CD4-positive, alpha-beta T cell treated with Interleukin-6 at 100 ng/mL for 8 hours (primary cell): ENCODE measurements around the gene TKFC.
A peak's percentile ranks its signal among the peaks of the same experiment; 100 is the strongest.

Source experiments
- DNase-seq: peaks from one replicate; pipeline ENCODE4 v3.0.0-alpha.2; 2020; ENCODE audit warnings: mixed read lengths, low spot score

Gene TKFC

DNA sequence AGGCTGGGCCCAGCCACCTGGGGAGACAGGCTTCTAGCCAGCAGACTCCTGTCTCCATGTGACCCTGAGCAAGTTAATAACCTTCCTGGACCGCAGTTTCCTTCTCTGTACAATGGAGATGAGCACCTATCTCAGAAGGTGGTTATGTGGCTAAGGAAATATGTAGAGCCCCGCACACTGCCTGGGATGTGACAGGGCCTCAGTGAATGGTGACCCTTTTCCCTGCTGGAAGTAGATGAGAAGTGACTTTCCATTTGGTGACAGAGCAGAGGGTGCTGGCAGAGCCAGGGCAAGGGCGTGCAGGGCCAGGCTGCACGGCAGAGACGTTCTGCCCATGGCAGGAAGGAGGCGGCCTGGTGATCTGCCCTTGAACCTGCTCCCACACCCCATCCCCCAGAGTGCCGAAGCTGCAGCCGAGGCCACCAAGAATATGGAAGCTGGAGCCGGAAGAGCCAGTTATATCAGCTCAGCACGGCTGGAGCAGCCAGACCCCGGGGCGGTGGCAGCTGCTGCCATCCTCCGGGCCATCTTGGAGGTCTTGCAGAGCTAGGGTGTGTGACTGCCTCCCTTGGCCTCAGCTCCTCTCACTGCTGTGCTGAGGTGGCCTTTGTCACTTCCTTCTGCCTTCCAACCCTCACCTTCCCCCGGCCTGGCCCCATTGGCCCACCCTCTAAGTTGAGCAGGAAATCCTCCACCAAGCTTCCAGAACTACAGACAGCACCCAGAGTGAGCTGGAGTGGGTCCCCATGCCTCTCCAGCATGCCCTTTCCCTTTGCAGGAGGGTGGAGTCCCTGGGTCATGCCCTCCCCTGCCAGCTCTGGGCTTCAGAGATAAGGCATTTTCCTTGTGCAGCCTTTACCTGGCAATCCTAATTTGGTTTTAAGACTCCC is 13.2 kb downstream of the TKFC start:
- DNase-seq: no peak

DNA sequence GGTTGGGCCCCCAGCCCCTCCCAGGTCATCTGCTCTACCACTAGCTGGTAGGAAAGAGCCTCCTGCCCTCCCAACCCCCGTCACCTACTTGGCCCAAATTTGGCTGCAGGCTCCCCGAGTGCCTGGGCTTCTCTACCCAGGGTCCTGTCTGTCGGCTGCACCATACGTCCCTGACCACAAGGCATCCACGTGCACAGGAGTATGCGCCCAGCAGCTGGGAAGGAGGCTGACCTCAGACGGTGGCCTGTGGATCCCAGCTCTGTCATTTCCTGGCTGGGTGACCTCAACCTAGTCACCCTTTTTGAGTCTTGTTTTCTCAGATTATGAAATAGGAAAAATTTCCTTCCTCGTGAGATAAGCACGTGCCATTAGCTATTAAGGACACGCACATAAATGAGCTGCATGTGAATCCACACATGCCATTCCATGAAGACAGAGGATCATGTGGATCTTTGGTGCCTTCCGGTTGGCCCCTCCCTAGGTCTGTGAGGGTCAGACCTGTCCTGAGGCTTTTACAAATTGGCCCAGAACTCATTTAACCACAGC is 15.0 kb downstream of the TKFC start:
- no peak for DNase-seq

DNA sequence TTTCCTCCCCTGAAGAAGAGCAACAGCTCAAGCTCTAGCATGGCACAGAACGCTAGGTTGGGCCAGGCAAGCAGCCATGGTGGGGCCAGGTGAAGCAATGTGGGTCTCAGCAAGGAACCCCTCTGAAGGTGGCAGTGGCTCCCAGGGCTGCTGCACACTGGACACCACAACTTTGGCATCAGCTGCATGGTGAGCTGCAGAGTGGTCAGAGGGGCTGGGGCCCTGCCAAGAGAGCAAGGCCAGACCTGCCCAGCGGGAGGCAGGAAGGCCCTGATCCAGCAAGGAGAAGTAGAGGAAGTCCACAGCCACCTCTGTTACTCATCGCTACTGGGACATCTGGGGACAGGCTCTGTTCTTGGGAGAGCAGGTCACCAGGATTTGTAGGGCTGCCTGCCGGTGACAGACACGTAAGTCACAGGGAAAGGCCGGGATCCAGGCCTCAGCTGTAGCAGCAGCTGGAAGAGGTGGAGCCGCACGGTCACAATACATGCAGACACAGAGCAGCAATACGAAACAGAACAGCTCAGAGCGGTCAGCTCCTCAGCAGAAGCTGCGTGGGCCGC is 16.2 kb downstream of the TKFC start:
- DNase-seq: no peak

DNA sequence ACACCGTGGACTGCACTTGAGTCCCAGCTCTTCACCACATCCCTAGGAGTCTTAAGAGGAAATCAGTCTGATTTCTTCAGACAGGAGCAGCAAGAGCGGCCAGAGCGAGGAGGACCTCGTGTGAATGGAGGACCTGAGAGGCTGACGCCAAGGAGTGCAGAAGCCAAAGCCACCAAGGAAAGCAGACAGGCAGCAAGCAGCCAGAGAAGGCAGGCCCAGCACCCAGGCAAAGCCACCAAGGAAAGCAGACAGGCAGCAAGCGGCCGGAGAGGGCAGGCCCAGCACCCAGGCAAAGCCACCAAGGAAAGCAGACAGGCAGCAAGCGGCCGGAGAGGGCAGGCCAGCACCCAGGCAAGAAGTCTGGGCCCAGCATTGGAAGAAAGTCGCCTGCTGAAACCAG is 16.9 kb downstream of the TKFC start:
- DNase-seq: no peak

DNA sequence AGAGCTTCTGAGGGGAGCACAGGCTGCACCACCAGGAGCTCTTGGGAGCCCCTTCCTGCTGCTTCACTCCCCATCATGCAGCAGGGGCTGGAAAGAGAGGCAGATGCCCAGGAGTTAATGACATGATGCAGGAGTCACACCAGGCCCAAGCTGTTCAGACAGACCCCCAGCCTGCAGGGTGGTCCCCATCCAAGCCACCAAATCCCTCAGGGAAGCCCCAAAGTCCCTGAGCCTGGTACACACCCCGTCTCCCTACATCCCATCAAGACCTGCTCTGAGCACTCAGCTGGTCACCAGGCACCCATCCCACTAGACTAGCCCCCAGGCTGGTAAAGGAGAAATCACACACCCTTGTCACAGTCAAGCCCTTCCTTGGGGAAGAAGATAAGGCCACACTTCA is 17.3 kb downstream of the TKFC start:
- no peak for DNase-seq

DNA sequence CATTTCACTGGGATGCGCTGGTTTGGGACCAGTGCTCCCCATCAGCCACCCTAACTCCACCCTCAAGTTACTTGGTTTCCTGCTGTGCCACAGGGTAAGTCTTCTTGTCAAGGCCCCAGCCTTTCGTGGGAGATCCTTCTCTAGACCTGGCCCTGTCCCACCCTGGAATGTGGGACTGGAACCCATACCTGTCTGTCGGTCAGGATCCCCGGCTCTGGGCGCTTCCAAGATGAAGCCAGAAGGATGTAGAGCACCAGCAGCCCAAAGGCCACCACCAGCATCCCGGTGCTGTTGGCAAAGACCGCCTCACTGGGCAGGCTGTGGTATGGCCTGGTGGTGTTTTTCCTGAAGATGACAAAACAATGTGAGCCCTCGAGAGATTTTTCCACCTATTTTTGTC is 17.8 kb downstream of the TKFC start:
- no peak for DNase-seq

DNA sequence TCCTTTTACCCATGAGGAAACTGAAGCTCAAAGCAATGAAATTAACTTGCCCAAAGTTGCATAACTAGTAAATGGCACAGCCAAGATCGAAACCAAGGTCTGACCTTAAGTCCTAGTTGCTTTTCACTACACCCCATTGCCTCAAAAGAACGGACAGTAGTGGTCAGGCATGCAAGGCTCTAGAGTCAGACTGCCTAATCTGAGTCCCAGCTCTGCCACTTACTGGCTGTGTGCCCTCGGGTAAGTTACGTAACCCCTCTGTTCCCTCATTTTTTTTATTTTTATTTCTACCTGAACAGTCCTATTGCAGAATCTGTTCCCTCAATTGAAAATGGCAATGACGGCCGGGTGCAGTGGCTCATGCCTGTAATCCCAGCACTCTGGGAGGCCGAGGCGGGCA is 19.0 kb downstream of the TKFC start:
- DNase-seq: no peak

DNA sequence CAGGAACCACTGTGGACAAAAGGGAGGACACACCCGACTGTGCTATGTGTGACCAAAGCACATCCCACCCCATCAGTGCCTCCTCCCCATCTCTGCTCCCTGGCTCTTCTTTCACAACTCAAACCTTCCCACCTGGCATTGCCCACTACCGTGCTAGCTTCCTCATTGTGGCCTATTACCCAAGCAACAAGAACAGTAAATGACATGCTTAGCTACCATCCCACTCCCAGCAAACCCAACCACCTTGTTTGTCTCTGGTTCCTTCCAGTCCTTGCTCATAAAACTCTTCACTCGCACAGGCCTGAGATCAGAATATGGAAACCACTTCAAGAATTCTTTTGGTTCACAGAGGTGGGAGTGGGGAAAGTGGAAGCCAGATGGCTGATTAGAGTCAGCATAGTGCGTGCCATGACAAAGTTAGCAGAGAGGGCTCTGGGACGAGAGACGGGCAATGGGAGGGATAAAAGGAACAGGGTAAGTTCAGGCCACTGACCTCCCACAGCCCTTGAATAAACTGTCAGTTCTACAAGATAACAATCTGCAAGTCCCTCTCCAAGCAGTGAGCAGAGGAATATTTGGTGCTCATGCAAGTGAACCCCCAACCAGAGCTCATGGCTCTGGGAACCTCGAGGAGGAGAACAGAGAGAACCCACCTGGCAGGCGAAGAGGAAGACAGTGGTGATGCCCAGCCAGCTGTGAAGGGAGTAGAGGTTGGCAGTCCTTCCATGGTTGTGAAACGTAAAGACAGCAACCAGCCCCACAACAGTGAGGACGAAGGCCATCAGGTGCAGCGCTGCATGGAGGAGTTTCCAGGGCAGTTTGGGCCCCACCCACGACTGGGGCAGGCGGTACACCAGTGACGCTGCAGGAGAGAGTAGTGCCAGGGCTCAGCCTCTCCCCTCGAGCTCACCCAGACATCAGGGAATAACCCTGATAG is 20.4 kb downstream of the TKFC start:
- DNase-seq: no peak

DNA sequence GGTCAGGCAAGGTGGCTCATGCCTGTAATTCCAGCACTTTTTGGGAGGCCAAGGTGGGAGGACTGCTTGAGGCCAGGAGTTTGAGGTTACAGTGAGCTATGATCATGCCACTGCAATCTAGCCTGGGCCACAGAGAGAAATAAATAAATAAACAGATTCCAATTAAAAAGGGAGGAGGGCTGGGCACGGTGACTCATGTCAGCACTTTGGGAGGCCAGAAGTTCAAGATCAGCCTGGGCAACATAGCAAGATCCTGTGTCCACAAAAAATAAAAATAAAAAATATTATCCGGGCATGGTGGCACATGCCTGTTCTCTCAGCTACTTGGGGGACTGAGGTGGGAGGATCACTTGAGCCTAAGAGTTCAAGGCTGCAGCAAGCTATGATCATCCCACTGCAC is 21.2 kb downstream of the TKFC start:
- no peak for DNase-seq

DNA sequence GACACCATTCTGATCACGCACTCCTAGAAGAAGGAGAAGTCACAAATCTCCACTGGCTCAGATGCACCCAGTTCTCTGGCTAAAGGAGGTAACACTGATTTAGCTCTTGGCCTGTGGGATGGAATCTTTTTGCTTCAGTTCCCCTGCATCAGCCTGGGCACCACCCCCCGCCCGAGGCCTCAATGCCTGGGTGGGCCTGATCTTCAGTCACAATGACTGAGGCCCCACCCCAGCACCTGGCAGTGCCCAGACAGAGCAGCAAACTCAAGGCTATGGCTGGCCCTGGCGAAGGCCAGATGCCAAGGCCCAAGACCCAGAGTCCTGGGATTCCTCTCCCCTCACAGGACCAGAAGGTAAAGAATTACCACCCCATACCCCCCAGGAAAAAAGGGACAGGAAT is 23.7 kb downstream of the TKFC start:
- no peak for DNase-seq

DNA sequence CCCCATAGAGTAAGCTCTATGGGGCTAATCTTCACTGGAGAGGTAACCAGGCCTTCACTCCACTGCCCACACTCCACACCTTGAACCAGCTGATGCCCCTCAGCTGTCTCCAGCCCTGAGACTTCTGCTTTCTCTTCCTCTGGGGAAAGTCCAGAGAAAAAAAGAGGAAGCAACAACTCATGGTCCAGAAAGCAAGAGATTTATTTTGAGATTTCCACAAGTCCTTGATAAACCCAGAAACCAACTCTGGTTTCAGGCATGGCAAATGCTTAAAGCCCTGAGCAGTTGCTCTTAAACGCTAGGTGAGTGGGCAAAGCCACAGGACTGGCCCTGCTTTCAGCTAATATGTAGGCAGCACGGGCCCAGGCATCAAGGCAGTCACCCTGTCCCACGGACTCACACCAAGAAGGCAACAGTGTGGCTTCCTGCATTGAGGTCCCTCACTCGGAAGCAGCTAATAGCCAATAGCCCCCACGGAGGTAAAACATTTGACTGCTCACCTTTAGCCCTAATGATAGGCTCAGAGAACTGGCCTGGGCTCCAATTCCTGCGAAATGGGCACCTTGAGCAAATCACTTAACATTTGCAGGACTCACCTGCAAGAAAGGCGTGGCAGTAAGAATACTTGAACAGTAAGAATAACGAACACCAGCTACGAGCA is 24.3 kb downstream of the TKFC start:
- no peak for DNase-seq

DNA sequence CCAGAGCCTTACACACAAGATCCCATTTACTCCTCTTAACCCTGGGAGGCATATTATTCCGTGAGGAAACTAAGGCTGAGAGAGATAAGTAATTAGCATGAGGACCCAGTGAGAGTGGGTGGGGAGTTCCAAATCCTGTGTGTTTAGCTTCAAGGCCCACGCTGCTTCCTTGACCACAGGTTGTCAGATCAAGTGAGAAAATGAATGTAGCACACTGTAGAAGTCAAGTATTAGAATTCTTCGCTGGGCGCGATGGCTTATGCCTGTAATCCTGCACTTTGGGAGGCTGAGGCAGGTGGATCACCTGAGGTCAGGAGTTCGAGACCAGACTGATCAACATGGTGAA is 24.8 kb downstream of the TKFC start:
- no peak for DNase-seq

DNA sequence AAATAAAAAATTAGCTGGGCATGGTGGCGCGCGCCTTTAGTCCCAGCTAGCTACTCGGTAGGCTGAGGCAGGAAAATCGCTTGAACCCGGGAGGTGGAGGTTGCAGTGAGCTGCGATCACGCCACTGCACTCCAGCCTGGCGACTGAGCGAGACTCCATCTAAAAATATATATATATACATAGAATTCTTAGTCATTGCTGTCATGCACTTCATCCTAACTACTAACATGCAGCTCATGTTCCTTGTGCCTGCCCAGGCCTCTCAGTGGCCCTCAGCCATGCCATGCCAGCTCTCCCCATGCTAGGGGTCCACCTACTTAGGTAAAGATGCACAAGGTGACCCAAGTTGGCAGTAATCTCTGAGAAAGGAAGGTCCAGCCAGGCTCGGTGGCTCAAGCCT is 25.5 kb downstream of the TKFC start:
- DNase-seq: no peak

DNA sequence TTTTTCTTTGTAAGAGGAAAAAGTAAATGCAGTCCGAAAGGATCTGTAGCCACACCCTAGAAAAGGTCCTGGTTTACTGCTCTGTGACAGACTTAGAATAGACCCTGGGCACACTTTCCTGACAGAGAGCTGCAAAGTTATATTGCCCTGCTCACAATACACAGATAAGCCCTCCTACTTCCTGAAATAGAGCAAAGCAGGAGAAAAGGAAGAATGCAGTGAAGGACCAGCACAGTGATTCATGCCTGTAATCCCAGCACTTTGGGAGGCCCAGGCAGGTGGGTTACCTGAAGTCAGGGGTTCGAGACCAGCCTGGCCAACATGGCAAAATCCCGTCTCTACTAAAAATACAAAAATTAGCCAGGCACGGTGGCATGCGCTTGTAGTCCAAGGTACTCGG is 26.5 kb downstream of the TKFC start:
- DNase-seq: no peak

DNA sequence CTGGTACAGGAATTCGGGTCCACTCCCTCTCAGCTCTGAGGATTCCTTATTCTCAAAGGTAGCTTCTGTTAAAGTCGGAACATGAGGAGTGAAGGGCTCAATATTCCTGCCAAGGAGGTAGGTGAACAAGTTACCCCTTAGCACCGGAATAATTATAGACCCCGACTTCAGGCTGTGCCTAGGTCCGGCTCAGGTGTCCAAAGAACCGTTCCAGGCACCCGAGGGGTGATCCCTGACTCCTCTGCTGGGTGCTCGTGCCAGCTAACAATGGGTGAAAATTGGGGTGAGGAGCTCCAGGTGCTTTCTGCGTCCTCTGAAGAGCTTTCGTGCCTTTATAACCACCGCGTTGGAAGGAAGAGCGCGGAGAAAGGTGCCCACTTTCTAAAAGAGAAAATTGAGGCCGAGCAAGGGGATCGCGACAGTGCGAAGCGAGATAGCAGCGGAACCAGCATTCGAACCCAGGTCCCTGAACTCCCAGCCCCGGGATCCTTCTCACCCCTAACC is 28.3 kb downstream of the TKFC start:
- DNase-seq: no peak

DNA sequence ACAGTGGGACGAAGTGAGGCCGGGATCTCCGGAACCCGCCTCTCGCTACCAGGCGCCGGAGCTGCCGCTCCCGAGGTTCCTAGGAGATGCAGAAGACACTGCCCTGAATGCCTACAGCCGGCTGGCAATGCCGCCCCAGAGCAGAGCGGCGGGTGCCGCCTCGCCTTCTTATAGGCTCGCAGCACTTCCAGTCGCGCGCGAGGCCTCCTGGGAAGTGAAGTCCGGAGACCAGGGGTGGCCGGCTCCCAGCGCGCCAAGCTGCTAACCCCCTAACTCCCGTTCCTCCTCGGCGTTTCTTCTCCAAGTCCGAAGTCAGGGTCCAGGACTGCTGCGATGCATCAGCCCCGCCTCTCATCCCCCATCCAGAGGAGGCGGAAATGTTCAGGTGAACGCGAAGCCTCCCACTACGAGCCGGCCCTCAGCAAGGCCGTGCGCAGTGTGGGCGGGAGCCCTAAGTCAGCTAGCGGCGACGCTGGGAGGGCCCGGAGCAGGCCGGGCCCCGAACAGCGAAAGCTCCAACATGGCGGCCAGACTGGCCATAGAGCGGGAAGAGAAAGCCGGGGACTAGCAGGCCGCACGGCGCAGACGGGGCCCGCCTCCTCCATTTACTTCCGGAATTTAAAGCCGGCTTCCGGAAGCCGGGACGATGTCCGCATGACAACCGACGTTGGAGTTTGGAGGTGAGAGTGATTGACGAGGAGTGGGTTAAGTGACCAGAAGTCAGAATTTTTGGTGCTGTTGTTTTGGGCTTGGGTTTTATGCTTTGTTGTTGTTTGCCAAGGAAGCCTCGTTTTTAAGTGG is 28.9 kb downstream of the TKFC start, which contains the start of the genes CYB561A3 and TMEM138:
CYB561A3 (minus strand) TSS at position 142 of the 801 bp plus-strand sequence. CDS start 5,169 bp downstream, outside the sequence.
TMEM138 (plus strand) TSS at position 634 of the 801 bp plus-strand sequence. CDS start 2,017 bp downstream, outside the sequence.
- DNase-seq: peak; percentile 86

DNA sequence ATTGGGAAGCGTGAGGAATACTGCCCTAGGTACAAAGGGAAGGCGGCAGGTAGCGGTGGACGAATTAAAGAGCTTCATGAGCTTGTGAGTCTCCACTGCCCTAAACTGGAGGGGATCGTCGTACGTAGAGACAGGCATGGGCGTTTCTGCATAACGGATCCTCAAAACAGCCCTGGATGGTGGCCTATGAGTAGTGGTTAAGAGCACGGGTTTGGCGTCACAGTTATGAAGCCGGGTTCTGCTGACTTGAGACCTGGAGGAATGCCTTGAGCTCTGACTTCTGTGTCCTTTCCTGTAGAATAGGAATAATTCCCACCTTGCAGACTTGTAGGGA is 29.5 kb downstream of the TKFC start:
- peak; percentile 12 for DNase-seq

DNA sequence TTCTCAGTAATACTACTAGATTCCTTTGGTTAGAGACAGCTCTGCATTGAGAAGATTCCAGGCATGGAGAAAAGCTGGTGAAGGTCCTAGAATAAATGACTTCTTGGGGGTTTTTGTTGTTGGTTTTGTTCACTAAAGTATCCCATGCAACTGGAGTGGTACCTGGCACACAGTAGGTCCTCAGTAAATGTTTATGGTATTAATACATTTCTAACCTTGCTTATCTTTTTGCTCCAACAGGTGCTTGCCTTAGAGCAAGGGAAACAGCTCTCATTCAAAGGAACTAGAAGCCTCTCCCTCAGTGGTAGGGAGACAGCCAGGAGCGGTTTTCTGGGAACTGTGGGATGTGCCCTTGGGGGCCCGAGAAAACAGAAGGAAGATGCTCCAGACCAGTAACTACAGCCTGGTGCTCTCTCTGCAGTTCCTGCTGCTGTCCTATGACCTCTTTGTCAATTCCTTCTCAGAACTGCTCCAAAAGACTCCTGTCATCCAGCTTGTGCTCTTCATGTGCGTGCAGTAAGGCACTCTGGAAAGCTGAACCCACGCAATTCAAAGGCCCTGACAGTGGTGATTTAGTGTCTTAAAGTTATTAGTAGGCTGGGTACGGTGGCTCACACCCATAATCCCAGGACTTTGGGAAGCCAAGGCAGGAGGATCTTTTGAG is 31.1 kb downstream of the TKFC start:
- no peak for DNase-seq

DNA sequence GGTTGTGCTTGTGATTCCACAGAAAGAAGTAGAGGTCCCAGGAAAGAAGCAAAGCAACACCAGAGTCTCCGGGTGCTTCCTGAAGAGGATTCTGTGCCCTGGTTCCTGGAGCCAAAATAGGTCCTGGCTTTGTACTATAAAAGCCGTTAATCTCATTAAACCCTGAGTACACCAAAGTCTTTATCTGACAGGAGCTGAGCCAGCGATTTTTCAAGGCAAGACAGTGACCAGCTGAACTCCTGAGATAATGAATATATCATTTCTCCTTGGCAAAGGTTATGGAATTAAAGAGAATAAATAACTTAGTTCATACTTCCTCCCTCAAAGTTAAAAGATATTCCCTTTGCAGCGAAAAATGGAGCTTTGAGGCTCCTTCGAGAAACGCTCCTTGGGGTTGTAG is 34.4 kb downstream of the TKFC start:
- no peak for DNase-seq

DNA sequence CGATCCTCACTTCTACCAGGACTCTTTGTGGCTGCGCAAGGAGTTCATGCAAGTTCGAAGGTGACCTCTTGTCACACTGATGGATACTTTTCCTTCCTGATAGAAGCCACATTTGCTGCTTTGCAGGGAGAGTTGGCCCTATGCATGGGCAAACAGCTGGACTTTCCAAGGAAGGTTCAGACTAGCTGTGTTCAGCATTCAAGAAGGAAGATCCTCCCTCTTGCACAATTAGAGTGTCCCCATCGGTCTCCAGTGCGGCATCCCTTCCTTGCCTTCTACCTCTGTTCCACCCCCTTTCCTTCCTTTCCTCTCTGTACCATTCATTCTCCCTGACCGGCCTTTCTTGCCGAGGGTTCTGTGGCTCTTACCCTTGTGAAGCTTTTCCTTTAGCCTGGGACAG is 35.6 kb downstream of the TKFC start:
- no peak for DNase-seq
